DOHH2 (cell line): ENCODE measurements around the gene PPP1R14B.

Experiments used
- CTCF ChIP-seq: fragments of 200-600 bp; sonication (generic); IDR thresholded peaks from one replicate; pipeline ENCODE4 v1.5.1; 2014; ENCODE audit warnings: antibody characterized with exemption, mild to moderate bottlenecking, low read depth, low read length; ENCODE audit not compliant: poor library complexity, severe bottlenecking
- EZH2phosphoT487 ChIP-seq: fragments of 200-600 bp; sonication (generic); IDR thresholded peaks from 2 replicates; pipeline ENCODE4 v1.6.1; 2017; ENCODE audit warnings: borderline replicate concordance, mild to moderate bottlenecking, antibody characterized with exemption, low read length, moderate library complexity, mixed read lengths

- TF ChIP-seq EZH2phosphoT487 (no peak), CTCF (no peak)
These were observed 30.1 kb upstream of the PPP1R14B start for GRCh38 chr11:64276653-64277431.
